Smooth muscle cell of the brain vasculature (primary cell): ENCODE data around the gene NOCT.
A peak's percentile ranks its signal among the peaks of the same experiment; 100 is the strongest.
"Not testable (repeated sequence)": the region's sequence is repeated elsewhere in the genome, so short reads cannot be mapped to it uniquely, and the experiment has no call there.

ENCODE experiments used
- DNase-seq: peaks from one replicate; pipeline ENCODE4 v3.0.0-alpha.2; 2012; ENCODE audit warnings: low read depth, low spot score

Gene NOCT

DNA sequence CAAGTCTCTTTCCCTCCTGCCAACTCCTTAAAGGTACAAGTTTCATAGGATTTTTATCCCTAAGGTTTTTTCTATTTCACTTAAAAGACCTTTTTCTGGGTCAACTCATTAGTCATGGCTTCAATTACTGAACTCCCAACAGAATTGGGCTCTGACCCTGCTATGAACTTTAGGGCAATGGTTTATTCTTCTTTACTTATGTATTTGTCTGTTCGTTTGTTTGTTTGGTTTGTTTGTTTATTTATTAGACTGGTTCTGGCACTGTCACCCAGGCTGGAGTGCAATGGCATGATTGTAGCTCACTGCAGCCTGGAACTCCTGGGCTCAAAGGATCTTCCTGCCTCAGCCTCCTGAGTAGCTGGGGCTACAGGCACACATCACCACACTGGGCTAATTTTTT, 5.9 kb upstream of the NOCT start:
- no peak for DNase-seq

GRCh38 chr4:139011225-139011950, 4.2 kb upstream of the NOCT start:
- no peak for DNase-seq

DNA sequence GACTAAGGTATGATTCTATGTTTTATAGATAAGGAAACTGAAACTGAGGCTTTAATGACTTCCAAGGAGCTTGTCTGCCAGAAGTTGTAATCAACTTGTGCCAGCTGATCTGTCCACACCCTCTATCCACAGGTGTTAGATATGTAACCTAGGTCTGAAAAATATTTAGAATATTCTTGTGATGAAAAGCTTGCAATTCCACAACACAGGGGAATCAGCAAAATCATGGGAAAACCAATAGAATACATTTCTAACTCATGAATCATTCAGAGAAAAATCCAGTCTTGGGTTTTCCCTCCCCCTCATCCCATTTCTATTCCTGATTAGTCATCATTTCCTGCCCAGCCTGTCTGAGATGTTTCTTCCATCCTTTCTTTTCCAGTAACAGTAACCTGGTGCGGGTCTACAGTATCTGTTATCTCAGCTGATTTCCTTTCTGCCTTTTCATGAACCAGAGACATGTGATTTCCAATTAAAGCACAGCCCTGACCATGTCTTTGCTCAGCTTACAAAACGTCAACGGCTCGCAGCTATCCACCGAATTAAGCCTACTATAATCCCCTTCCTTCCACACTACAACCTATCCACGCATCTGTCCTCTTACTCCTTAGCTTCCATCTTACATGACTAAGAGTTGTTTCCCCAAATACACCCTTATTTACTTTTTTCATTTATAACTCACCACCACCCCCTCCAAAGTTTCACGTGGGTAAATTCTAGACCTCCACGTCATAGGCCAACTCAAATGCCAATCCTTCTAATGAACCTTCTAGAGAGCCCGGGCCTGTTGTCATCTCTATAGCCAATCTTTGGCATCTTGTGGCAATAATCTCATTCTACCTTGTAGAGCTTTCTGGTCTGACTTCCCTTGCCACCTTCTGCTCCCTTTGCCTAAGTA, 961 bp upstream of the NOCT start:
- peak; percentile 60 for DNase-seq

DNA sequence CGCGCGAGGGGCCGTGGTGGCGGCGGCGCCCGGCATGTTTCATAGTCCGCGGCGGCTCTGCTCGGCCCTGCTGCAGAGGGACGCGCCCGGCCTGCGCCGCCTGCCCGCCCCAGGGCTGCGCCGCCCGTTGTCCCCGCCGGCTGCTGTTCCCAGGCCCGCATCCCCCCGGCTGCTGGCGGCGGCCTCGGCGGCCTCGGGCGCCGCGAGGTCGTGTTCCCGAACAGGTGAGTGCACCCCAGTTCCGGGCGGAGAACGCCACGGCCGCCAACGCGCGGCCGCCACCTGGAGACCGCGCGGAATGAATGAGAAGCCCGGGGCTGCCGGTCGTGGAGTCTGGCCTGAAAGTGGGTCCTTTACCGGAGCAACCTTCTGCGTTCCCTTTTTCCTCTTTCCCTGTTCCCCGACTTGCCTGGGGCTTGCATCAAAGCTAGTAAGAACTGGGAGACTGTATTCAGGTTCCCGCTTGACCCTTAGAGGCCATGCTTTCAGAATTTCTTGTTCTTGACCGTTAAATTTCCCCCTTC, 429 bp downstream of the NOCT start:
- no peak for DNase-seq

DNA sequence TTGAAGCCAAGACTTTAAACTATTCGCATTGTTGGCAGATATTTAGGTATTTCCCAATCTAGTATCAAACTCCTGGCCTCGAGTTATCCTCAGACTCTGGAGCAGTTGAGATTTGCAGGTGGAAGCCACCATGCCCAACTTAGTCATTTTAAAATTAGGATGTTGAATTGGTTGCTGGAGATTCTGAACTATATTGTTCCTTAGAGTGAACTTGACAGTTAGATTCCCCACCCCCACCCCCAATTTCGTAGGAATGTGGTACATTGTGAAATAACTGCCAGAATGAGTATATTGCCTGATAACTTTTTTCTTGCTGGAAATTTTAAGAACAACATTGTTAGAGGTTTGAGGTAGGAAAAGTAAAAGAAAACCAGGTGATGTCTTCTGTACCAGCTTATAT, 2.3 kb downstream of the NOCT start:
- no peak for DNase-seq

GRCh38 chr4:139018501-139018900, 2.9 kb downstream of the NOCT start:
- DNase-seq: no peak

DNA sequence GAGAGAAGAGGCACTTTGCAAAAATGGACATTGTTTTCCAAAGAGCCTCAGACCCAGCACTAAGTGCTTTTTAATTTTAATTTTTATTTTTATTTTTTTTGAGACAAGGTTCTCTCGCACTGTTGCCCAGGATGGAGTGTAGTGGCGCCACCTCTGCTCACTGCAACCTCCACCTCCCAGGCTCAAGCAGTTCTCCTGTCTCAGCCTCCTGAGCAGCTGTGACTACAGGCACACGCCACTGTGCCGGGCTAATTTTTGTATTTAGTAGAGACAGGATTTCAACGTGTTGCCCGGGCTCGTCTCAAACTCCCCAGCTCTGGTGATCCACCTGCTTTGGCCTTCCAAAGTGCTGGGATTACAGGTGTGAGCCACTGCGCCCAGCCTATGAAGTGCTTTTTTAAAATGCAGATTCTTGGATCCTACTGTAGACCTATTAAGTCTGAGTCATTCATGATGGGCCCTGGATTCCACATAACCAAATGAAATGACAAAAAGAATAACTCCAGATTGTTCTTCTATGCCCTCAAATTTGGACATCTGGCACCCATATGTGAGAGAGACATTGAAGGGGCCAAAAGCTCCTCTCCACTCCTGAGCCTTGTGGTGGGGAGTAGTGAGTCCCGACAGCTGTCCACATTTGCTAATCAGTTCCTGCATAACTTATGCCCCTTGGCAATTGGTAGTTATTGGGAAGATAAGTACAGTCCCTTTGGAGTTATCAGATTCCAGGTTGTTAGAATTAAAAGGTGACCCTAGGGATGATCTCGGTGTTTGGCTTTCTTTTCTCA, 3.6 kb downstream of the NOCT start:
- no peak for DNase-seq

GRCh38 chr4:139020384-139020783, 4.8 kb downstream of the NOCT start:
- DNase-seq: no peak

GRCh38 chr4:139021071-139021470, 5.5 kb downstream of the NOCT start:
- DNase-seq: not testable (repeated sequence)

- DNase-seq: no peak
Observed at GRCh38 chr4:139022835-139023234, 7.3 kb downstream of the NOCT start.

DNA sequence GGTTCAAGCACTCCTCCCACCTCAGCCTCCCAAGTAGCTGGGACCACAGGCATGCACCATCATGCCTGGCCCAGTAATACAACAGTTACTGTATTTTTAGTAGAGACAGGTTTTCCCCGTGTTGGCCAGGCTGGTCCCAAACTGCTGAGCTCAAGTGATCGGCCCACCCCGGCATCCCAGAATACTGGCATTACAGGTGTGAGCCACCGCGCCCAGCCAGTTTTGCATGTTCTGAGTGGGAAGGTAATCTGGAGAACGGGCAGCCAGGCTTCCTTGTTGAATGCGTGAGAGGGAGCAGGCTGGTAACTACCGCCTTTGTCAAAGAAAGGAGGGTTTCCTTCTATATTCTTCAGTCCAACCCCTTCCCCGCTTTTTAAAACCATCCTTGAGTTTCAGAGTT, 9.1 kb downstream of the NOCT start:
- no peak for DNase-seq

GRCh38 chr4:139025841-139026240, 10.3 kb downstream of the NOCT start:
- no peak for DNase-seq

DNA sequence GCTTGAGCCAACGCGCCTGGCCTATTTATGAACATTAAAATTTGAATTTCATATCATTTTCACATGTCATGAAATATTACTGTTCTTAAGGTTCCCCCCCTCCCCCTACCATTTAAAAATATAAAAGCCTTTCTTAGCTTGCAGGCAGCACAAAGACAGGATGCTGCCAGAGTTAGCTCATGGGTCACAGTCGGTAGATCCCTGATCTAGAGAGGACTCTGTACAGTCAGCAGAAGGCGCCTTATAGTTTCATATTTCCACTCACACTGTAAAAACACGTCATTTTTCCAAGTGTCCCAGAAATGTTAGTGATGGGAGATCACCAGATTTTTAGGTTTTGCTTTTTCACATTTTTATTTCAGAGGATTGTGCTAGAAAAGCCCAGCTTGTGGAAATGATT, 12.2 kb downstream of the NOCT start:
- no peak for DNase-seq

DNA sequence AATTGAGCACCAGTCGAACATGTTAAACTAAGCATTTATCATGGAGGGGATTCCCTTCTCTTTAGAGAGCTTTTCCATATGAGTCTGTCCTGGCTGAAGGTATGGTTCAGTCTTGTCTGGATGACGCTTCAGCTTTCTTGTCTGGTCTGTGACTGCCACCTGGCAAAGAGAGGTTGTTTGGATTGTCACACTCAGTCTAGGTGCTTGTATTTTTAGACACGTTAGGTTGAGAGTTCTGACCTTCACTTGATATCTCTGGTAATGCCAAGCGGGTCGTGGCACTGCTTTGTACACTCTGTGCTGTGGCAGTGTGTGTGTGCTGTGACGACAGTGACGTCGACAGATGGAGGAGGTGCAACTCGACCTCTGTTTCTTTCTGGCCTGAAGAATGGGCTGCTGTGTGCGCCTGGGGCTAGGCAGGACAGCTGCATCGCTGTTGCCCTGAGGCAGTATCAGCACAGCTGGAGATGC, 12.6 kb downstream of the NOCT start:
- no peak for DNase-seq

- not testable (repeated sequence) for DNase-seq
Observed at GRCh38 chr4:139029866-139030363, 14.3 kb downstream of the NOCT start.

- DNase-seq: peak; percentile 66
Observed at GRCh38 chr4:139030614-139031235, 15.1 kb downstream of the NOCT start.

- DNase-seq: no peak
Observed at GRCh38 chr4:139035650-139036049, 20.1 kb downstream of the NOCT start.

DNA sequence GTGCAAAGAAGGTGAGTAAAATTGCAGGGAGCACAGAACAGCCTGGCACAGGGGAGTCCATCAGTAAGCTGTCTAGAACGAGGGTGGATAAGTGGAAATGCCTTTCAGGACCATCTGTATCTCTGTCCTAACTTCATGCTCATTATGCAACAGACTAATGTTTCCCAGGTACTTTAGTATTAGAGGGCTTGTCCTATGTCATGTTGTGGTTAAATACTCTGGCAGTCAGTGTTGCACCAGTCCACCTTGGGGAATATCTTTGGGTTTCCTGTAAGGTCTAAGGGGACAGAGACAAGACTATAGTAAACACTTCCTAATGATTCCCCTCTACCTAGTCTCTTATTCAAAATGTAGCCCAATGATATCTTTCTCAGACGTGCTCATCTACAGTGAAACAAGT, 21.3 kb downstream of the NOCT start:
- DNase-seq: no peak

GRCh38 chr4:139038874-139039443, 23.4 kb downstream of the NOCT start:
- no peak for DNase-seq

GRCh38 chr4:139042981-139043460, 27.4 kb downstream of the NOCT start:
- DNase-seq: no peak

DNA sequence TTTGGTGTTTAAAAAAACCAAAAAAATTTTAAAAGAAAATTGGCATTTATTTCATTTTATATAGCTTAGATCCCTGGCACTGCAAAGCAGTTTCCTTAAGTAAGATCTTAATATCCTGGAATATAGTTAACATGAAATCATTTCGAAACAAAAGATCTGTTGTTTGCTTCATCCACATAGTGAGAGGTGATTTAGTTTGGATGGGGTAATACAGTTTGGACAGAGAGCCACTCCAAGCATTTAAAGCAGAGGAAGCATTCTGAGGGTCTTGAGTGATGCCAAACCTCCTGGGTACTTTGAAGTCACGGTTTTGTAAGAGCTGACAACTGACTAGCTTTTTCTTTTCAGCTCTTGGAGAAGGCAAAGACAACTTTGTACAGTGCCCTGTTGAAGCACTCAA, 28.7 kb downstream of the NOCT start:
- DNase-seq: no peak
